K562 (cell line): ENCODE results near the gene WFDC1. TPM values are rescaled to one million over a fixed set of nuclear protein-coding genes. Genes with fewer than 3 reads are reported as not detected.

ENCODE experiments used
- ATAC-seq: fragments of 200-7000 bp; cut with Tn5 transposase; 3 replicates; pipeline ENCODE4 v1.9.1; 2020; ENCODE audit warnings: moderate library complexity
- BruUV-seq: library from RNA; stranded (reverse); fragments of 400-500 nt; replicated peaks from 2 replicates; lab custom pipeline; 2021; lab: Mats Ljungman, UMichigan
- CTCF ChIA-PET: fragments of 300-600 bp; formaldehyde crosslinking; extraction: SDS; loops from one replicate; lab custom pipeline; 2021; ENCODE audit warnings: low intra/inter-chr PET ratio; lab: Yijun Ruan, JAX
- POLR2A ChIA-PET: fragments of 300-600, 350-650 bp; sonication (Branson Sonifier 250); formaldehyde crosslinking; extraction: SDS; loops from one replicate; lab custom pipeline; 2021; ENCODE audit warnings: antibody characterized with exemption, inconsistent platforms; lab: Yijun Ruan, JAX
- DNase-seq, 4 experiments: peaks; one replicate each; pipeline versions ENCODE4 v3.0.0 to v3.0.0-alpha.2; 2011 to 2018; ENCODE audit warnings: low spot score in 3 of 4, mixed read lengths in 3 of 4; ENCODE audit errors: extremely low read depth in 1 of 4
- FAIRE-seq: peaks from 2 replicates; lab custom pipeline; 2011; peaks lifted over from hg19 to GRCh38; lab: Jason Lieb, UNC
- H2AFZ ChIP-seq: 2 replicates; pipeline ENCODE4 v1.6.0; 2011; ENCODE audit warnings: low read depth, low read length, control low read depth, inconsistent platforms
- H3K27ac ChIP-seq: fragments of 200-600 bp; 3 replicates; pipeline ENCODE4 v1.8.0; 2011; ENCODE audit warnings: low read depth, mild to moderate bottlenecking, control low read depth, inconsistent platforms, low read length, moderate library complexity, mixed read lengths; ENCODE audit errors: extremely low read depth
- H3K27me3 ChIP-seq, 2 experiments: fragments of 300-600 bp in 1 of 2; 2 replicates in 1 of 2; 3 replicates in 1 of 2; pipeline versions ENCODE4 v1.6.0 to v1.8.0; 2011; ENCODE audit warnings: inconsistent platforms in 2 of 2, low read length in 2 of 2, mild to moderate bottlenecking in 1 of 2, mixed read lengths in 1 of 2, moderate library complexity in 1 of 2; ENCODE audit not compliant: control insufficient read depth in 2 of 2, insufficient read depth in 2 of 2
- H3K36me3 ChIP-seq: fragments of 300-600 bp; 3 replicates; pipeline ENCODE4 v1.8.0; 2011; ENCODE audit warnings: mild to moderate bottlenecking, low read length, inconsistent platforms; ENCODE audit not compliant: control insufficient read depth, insufficient read depth
- H3K4me1 ChIP-seq, 2 experiments: fragments of 200-600 bp in 1 of 2; replicated peaks in 1 of 2; 2 replicates in 1 of 2; 3 replicates in 1 of 2; pipeline versions ENCODE4 v1.5.1 to v1.8.0; 2011; ENCODE audit warnings: inconsistent platforms in 2 of 2, low read length in 2 of 2, mild to moderate bottlenecking in 1 of 2, mixed read lengths in 1 of 2, moderate library complexity in 1 of 2; ENCODE audit not compliant: control insufficient read depth in 2 of 2, insufficient read depth in 2 of 2
- H3K4me2 ChIP-seq: 2 replicates; pipeline ENCODE4 v1.6.1; 2011; ENCODE audit warnings: low read length, control low read depth, inconsistent platforms, mixed read lengths; ENCODE audit not compliant: insufficient read depth
- H3K4me3 ChIP-seq: fragments of 200-600 bp; sonication (generic), shearing (Covaris generic); 2 replicates; pipeline ENCODE4 v1.5.1; 2016; ENCODE audit warnings: control low read depth, inconsistent platforms
- H3K79me2 ChIP-seq: fragments of 200-600 bp; 3 replicates; pipeline ENCODE4 v1.8.0; 2011; ENCODE audit warnings: low read length, inconsistent platforms; ENCODE audit not compliant: control insufficient read depth, insufficient read depth
- H3K9ac ChIP-seq, 2 experiments: 2 replicates each; pipeline versions ENCODE4 v1.6.0 to v1.6.1; 2011; ENCODE audit warnings: low read depth in 2 of 2, low read length in 2 of 2, control low read depth in 1 of 2, inconsistent platforms in 1 of 2, mild to moderate bottlenecking in 1 of 2, mixed read lengths in 1 of 2; ENCODE audit not compliant: insufficient read depth in 1 of 2
- H3K9me1 ChIP-seq: one replicate; pipeline ENCODE4 v1.6.0; 2011; ENCODE audit warnings: inconsistent platforms, mild to moderate bottlenecking, low read length, moderate library complexity; ENCODE audit not compliant: control insufficient read depth, insufficient read depth
- H3K9me3 ChIP-seq: replicated peaks from 2 replicates; pipeline ENCODE4 v1.5.1; 2011; ENCODE audit warnings: low read depth, low read length, inconsistent platforms; ENCODE audit not compliant: control insufficient read depth, insufficient read depth
- H4K20me1 ChIP-seq: replicated peaks from 2 replicates; pipeline ENCODE4 v1.6.1; 2011; ENCODE audit warnings: low read length, inconsistent platforms, mixed read lengths; ENCODE audit not compliant: control insufficient read depth, insufficient read depth
- CHD2 ChIP-seq: IDR thresholded peaks from 2 replicates; pipeline ENCODE4 v1.6.1; 2011; ENCODE audit warnings: low read depth, low read length
- CREM ChIP-seq: IDR thresholded peaks from 2 replicates; pipeline ENCODE4 v1.6.1; 2014; ENCODE audit warnings: antibody characterized with exemption, low read depth
- ELF1 ChIP-seq: fragments of 200-800 bp; sonication (Bioruptor generic); IDR thresholded peaks from 2 replicates; pipeline ENCODE4 v1.6.1; 2016; ENCODE audit warnings: missing genetic modification characterization, missing compliant biosample characterization
- FOSL1 ChIP-seq: fragments of 200-800 bp; sonication (Bioruptor generic); conservative IDR thresholded peaks from 2 replicates; pipeline ENCODE4 v1.6.1; 2016; ENCODE audit warnings: missing genetic modification characterization, missing compliant biosample characterization
- HCFC1 ChIP-seq: IDR thresholded peaks from 2 replicates; pipeline ENCODE4 v1.6.1; 2012; ENCODE audit warnings: low read depth, low read length, improper control_type of control experiment
- MECOM ChIP-seq: fragments of 250-450 bp; sonication (Bioruptor Pico); IDR thresholded peaks from 2 replicates; pipeline ENCODE4 v1.8.0; 2022; ENCODE audit warnings: inconsistent platforms
- NFE2L1 ChIP-seq: fragments of 450-650 bp; IDR thresholded peaks from 2 replicates; pipeline ENCODE4 v1.6.1; 2016; ENCODE audit warnings: missing genetic modification characterization, low read depth, mild to moderate bottlenecking, missing compliant biosample characterization, moderate library complexity, borderline replicate concordance
- SMARCA5 ChIP-seq: fragments of 450-650 bp; IDR thresholded peaks from 2 replicates; pipeline ENCODE4 v1.6.1; 2016
- SUPT5H ChIP-seq: fragments of 450-650 bp; IDR thresholded peaks from 2 replicates; pipeline ENCODE4 v1.6.1; 2016
- ZBTB33 ChIP-seq: sonication (generic); formaldehyde crosslinking; IDR thresholded peaks from 2 replicates; pipeline ENCODE4 v1.8.1; 2023; ENCODE audit warnings: mild to moderate bottlenecking, missing genetic modification reagents
- ZNF384 ChIP-seq: IDR thresholded peaks from 2 replicates; pipeline ENCODE4 v1.6.1; 2012; ENCODE audit warnings: low read depth, low read length, improper control_type of control experiment
- WGBS: fragments of 100-300 bp; shearing (Covaris generic); methylation state at CpG from one replicate; pipeline ENCODE4 v1.1.6; 2016; ENCODE audit warnings: low coverage, mixed read lengths; ENCODE audit not compliant: insufficient coverage; ENCODE audit errors: missing lambda C conversion rate; 5-methylcytosine and 5-hydroxymethylcytosine counted together
- in situ Hi-C: fragments of 300-500 bp; cut with MboI; formaldehyde crosslinking; loops from 4 replicates; pipeline ENCODE4 v1.15.0; 2018; ENCODE audit warnings: inconsistent platforms, mixed read lengths
- intact Hi-C: fragments of 100-400 bp; cut with micrococcal nuclease; formaldehyde crosslinking; loops from 2 replicates; pipeline ENCODE4 v1.14.2; 2022
- polyA plus RNA-seq, 8 experiments: library from polyadenylated mRNA; depleted of rRNA in 4 of 8; stranded (reverse) in 5 of 8; unstranded in 3 of 8; fragments of >200 nt; fragmentation: Nextera tagmentation in 2 of 8; fragmentation: Illumina TruSeq in 1 of 8; extraction: Ambion mirVana in 2 of 8; extraction: Trizol in 1 of 8; gene quantifications; 2 replicates each; pipeline versions ENCODE4 v1.2.1 to v1.2.3, GENCODE V29; 2011 to 2014; ENCODE audit warnings: inconsistent platforms in 1 of 8, missing spikeins in 1 of 8
- total RNA-seq, 7 experiments: library from RNA; depleted of rRNA in 6 of 7; stranded (reverse); fragments of >200 nt in 6 of 7; fragmentation: Illumina TruSeq in 2 of 7; extraction: Trizol in 2 of 7; gene quantifications; 2 replicates each; pipeline versions ENCODE4 v1.2.1 to v1.2.3, GENCODE V29; 2011 to 2021; ENCODE audit warnings: low replicate concordance in 1 of 7

Gene WFDC1
- total and polyA plus RNA-seq, 9 of the 15 experiments (the other 6 are each of a cell fraction or from before 2014, with no cell fraction given): not detected

- POLR2A ChIA-PET: no interaction called here
- H3K4me1 ChIP-seq: no peaks in the 10 kb centered on the region
- CTCF ChIA-PET: no interaction called here
Observed at GRCh38 chr16:84324434-84325262, 30.0 kb downstream of the WFDC1 start.

GRCh38 chr16:84326545-84326944 lies 31.9 kb downstream of the WFDC1 start:
- FAIRE-seq: no peak
- intact Hi-C loops: no loop called here
- Histone ChIP-seq H3K27ac (no peak overlapping the region), H2AFZ (no peak overlapping the region), H3K27me3 (peaks cover 42 to 55% of the 10 kb centered on the region in 2 experiments), H3K4me2 (no peak overlapping the region), H3K9ac (no peak overlapping the region), H3K4me3 (no peak overlapping the region), H3K9me1 (no peaks in the 10 kb centered on the region), H3K79me2 (no peaks in the 10 kb centered on the region), H4K20me1 (no peaks in the 10 kb centered on the region; the same call in 1 of the 2 replicates), H3K4me1 (peaks cover 0 to 3% of the 10 kb centered on the region in 2 experiments; a peak in 1 of 5 replicates), H3K9me3 (no peaks in the 10 kb centered on the region), H3K36me3 (no peaks in the 10 kb centered on the region)
- POLR2A ChIA-PET: interaction anchor here (1.5 kb wide), 1 partner anchor 20 kb away, joined by 3 read pairs; no protein-coding TSS in a partner anchor
- WGBS: 6% methylated on average over 2 of the region's 2 CpGs
- in situ Hi-C loops: no loop called here
- TF ChIP-seq ZNF384 (no peak), HCFC1 (no peak), ZBTB33 (no peak), NFE2L1 (tag) (no peak), FOSL1 (tag) (no peak), SMARCA5 (no peak), SUPT5H (no peak), CHD2 (no peak), MECOM (CRISPR knock-in tag) (no peak)
- BruUV-seq: no TSS peak
- CTCF ChIA-PET: no interaction called here
- DNase-seq: no peak
- ATAC-seq: no peak

More at GRCh38 chr16:84324434-84325262, 30.0 kb downstream of the WFDC1 start:
- no peaks in the 10 kb centered on the region for H3K9me1 ChIP-seq
- WGBS: 0% methylated on average over 2 of the region's 2 CpGs
- no TSS peak for BruUV-seq
- no peak for ATAC-seq
- H2AFZ ChIP-seq: no peak overlapping the region
- TF ChIP-seq CREM: no peak
- TF ChIP-seq ELF1 (tag): no peak
- H3K4me3 ChIP-seq: no peak overlapping the region
- peaks cover 37 to 52% of the 10 kb centered on the region in 2 experiments for H3K27me3 ChIP-seq
- H3K27ac ChIP-seq: no peak overlapping the region
- no peaks in the 10 kb centered on the region; the same call in 1 of the 2 replicates for H4K20me1 ChIP-seq
- intact Hi-C loops: no loop called here
- H3K79me2 ChIP-seq: no peaks in the 10 kb centered on the region
- no peaks in the 10 kb centered on the region for H3K9me3 ChIP-seq
- no peak overlapping the region for H3K9ac ChIP-seq
- H3K36me3 ChIP-seq: no peaks in the 10 kb centered on the region
- no peak overlapping the region for H3K4me2 ChIP-seq
- no peak for DNase-seq
- no peak for FAIRE-seq
- in situ Hi-C loops: no loop called here
